Mammary epithelial cell (primary cell): Measurements from ENCODE around the gene MRPL20.
A peak's percentile ranks its signal among the peaks of the same experiment; 100 is the strongest.

Experiments
- EZH2 ChIP-seq: IDR thresholded peaks from 2 replicates; pipeline ENCODE4 v1.6.1; 2012; ENCODE audit warnings: low read length, inconsistent platforms, borderline replicate concordance
- TF ChIP-seq, protein P1 (sequence below), 2 donors: IDR thresholded peaks in 1 of 2; conservative IDR thresholded peaks in 1 of 2; 2 replicates each; pipeline ENCODE4 v1.5.1; 2011 to 2012; ENCODE audit warnings: inconsistent platforms in 2 of 2, low read length in 2 of 2, mild to moderate bottlenecking in 2 of 2, control low read depth in 1 of 2, low read depth in 1 of 2; ENCODE audit not compliant: insufficient read depth in 1 of 2; ENCODE audit errors: extremely low read depth in 1 of 2

DNA sequence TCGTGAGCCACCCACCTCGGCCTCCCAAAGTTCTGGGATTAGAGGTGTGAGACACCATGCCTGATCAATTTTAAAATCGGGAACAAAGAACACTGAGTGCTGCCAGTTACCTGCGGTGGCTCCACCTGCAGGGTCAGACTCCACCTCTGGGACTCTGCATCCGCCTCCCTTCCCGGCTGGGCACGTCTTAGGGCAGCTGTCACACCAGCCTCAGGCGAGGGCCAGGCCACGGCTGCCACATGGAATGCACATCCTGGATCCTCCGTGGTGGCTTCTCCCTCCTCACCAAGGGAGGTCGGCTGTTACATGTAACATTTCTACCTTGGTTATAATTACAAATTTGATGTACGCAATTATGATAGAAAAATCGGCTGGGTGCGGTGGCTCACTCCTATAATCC, 42.8 kb downstream of the MRPL20 start:
- TF ChIP-seq, protein P1, sequence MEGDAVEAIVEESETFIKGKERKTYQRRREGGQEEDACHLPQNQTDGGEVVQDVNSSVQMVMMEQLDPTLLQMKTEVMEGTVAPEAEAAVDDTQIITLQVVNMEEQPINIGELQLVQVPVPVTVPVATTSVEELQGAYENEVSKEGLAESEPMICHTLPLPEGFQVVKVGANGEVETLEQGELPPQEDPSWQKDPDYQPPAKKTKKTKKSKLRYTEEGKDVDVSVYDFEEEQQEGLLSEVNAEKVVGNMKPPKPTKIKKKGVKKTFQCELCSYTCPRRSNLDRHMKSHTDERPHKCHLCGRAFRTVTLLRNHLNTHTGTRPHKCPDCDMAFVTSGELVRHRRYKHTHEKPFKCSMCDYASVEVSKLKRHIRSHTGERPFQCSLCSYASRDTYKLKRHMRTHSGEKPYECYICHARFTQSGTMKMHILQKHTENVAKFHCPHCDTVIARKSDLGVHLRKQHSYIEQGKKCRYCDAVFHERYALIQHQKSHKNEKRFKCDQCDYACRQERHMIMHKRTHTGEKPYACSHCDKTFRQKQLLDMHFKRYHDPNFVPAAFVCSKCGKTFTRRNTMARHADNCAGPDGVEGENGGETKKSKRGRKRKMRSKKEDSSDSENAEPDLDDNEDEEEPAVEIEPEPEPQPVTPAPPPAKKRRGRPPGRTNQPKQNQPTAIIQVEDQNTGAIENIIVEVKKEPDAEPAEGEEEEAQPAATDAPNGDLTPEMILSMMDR (conservative IDR thresholded peaks at IDR 0.05 in 1 of 2, IDR thresholded peaks at IDR 0.05 in 1 of 2; ENCODE audit: extremely low read depth in 1 of 2, insufficient read depth in 1 of 2, low read depth in 1 of 2, low read length in 2 of 2): peak in 1 of 2 donors; percentile 3
- TF ChIP-seq EZH2: no peak
